DND-41 (cell line): Measurements from ENCODE around the gene PDLIM4.

Experiments used
- ATAC-seq: fragments of 200-7000 bp; cut with Tn5 transposase; 3 replicates; pipeline ENCODE4 v1.9.1; 2021; ENCODE audit warnings: low read depth; ENCODE audit not compliant: insufficient read depth
- DNase-seq: peaks from one replicate; pipeline ENCODE4 v3.0.0-alpha.2; 2020
- H2AFZ ChIP-seq: 2 replicates; pipeline ENCODE4 v1.6.0; 2012; ENCODE audit warnings: low read depth, low read length
- H3K27ac ChIP-seq: 2 replicates; pipeline ENCODE4 v1.5.1; 2012; ENCODE audit warnings: low read length, inconsistent platforms
- H3K27me3 ChIP-seq: fragments of 200-600 bp; sonication (generic); 2 replicates; pipeline ENCODE4 v1.6.0; 2012; ENCODE audit warnings: low read length, mild to moderate bottlenecking, inconsistent platforms; ENCODE audit not compliant: insufficient read depth, poor library complexity
- H3K36me3 ChIP-seq: 2 replicates; pipeline ENCODE4 v1.5.1; 2012; ENCODE audit warnings: low read length, inconsistent platforms; ENCODE audit not compliant: insufficient read depth
- H3K4me1 ChIP-seq: 2 replicates; pipeline ENCODE4 v1.5.1; 2012; ENCODE audit warnings: mild to moderate bottlenecking, low read length; ENCODE audit not compliant: insufficient read depth
- H3K4me2 ChIP-seq: 2 replicates; pipeline ENCODE4 v1.6.0; 2012; ENCODE audit warnings: mild to moderate bottlenecking, moderate library complexity, low read length, inconsistent platforms; ENCODE audit not compliant: insufficient read depth
- H3K4me3 ChIP-seq, 2 experiments: fragments of 200-600 bp in 1 of 2; shearing (Covaris generic) in 1 of 2; 2 replicates each; pipeline ENCODE4 v1.5.1; 2012 to 2016; ENCODE audit warnings: inconsistent platforms in 2 of 2, low read length in 2 of 2, mild to moderate bottlenecking in 2 of 2, low read depth in 1 of 2, moderate library complexity in 1 of 2
- H3K79me2 ChIP-seq: 2 replicates; pipeline ENCODE4 v1.6.0; 2012; ENCODE audit warnings: low read length, inconsistent platforms; ENCODE audit not compliant: insufficient read depth
- H3K9ac ChIP-seq: 2 replicates; pipeline ENCODE4 v1.6.0; 2012; ENCODE audit warnings: low read depth, mild to moderate bottlenecking, inconsistent platforms, low read length, moderate library complexity
- H3K9me3 ChIP-seq: 2 replicates; pipeline ENCODE4 v1.5.1; 2012; ENCODE audit warnings: low read length, moderate library complexity, mild to moderate bottlenecking, inconsistent platforms; ENCODE audit not compliant: insufficient read depth, severe bottlenecking
- H4K20me1 ChIP-seq: 2 replicates; pipeline ENCODE4 v1.6.0; 2012; ENCODE audit warnings: low read length; ENCODE audit not compliant: insufficient read depth
- EZH2 ChIP-seq: IDR thresholded peaks from 3 replicates; pipeline ENCODE4 v1.6.1; 2012; ENCODE audit warnings: borderline replicate concordance, low read depth, mild to moderate bottlenecking, moderate library complexity, low read length, inconsistent platforms; ENCODE audit not compliant: severe bottlenecking
- TF ChIP-seq, protein P1 (sequence below): IDR thresholded peaks from 2 replicates; pipeline ENCODE4 v1.5.1; 2012; ENCODE audit warnings: borderline replicate concordance, low read length, moderate library complexity, mild to moderate bottlenecking; ENCODE audit not compliant: poor library complexity, severe bottlenecking; ENCODE audit errors: extremely low read depth

PDLIM4 gene

DNA sequence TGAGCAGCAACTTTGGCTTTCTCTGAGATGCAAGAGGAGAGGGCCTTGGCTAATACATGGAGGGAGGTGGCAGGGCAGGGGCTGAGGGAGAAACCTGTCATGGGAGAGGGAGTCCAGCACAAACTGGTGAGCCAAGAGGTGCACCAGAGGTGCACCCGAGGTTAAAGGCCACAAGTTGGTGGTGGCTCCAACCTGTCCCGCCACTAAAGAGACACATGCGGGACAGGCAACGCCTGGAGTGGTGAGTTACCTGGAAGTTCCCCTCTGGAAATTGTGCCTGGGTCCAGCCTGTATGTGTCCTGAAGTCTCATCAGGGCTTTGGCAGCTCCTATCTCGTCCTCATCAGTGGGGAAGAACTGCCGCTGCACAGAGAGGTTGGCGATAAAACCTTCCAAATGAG lies 43.8 kb upstream of the PDLIM4 start:
- no peak overlapping the region for H3K4me2 ChIP-seq
- H3K9ac ChIP-seq, result no peak overlapping the region
- H4K20me1 ChIP-seq, result no peaks in the 10 kb centered on the region
- no peak for TF ChIP-seq EZH2
- TF ChIP-seq, protein P1, sequence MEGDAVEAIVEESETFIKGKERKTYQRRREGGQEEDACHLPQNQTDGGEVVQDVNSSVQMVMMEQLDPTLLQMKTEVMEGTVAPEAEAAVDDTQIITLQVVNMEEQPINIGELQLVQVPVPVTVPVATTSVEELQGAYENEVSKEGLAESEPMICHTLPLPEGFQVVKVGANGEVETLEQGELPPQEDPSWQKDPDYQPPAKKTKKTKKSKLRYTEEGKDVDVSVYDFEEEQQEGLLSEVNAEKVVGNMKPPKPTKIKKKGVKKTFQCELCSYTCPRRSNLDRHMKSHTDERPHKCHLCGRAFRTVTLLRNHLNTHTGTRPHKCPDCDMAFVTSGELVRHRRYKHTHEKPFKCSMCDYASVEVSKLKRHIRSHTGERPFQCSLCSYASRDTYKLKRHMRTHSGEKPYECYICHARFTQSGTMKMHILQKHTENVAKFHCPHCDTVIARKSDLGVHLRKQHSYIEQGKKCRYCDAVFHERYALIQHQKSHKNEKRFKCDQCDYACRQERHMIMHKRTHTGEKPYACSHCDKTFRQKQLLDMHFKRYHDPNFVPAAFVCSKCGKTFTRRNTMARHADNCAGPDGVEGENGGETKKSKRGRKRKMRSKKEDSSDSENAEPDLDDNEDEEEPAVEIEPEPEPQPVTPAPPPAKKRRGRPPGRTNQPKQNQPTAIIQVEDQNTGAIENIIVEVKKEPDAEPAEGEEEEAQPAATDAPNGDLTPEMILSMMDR, result no peak
- no peaks in the 10 kb centered on the region for H3K36me3 ChIP-seq
- no peak overlapping the region for H2AFZ ChIP-seq
- H3K4me1 ChIP-seq, result no peaks in the 10 kb centered on the region
- H3K27ac ChIP-seq, result no peak overlapping the region
- H3K79me2 ChIP-seq, result no peaks in the 10 kb centered on the region
- ATAC-seq, result no peak
- H3K4me3 ChIP-seq, result no peak overlapping the region
- H3K27me3 ChIP-seq, result no peaks in the 10 kb centered on the region
- H3K9me3 ChIP-seq, result no peaks in the 10 kb centered on the region
- no peak for DNase-seq

DNA sequence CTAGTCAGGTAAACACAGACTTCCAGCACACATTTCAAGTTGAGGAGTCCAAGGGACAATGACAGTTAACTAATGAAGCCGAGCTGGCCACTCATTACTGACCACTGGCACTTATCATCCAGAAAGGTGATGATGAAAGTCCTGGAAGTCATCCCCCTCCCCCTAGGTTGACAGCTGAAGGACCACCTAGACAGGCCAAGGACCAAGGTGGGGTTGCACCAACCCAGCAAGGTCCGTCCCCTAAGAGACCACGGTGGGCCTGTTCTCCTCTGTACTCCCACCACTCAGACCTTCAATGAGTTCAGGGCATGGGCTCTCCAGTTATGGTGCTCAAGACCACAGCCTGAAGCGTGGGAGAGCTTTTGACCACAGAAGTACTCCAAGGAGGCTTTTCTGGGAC lies 43.0 kb upstream of the PDLIM4 start:
- H3K27ac ChIP-seq, result no peak overlapping the region

DNA sequence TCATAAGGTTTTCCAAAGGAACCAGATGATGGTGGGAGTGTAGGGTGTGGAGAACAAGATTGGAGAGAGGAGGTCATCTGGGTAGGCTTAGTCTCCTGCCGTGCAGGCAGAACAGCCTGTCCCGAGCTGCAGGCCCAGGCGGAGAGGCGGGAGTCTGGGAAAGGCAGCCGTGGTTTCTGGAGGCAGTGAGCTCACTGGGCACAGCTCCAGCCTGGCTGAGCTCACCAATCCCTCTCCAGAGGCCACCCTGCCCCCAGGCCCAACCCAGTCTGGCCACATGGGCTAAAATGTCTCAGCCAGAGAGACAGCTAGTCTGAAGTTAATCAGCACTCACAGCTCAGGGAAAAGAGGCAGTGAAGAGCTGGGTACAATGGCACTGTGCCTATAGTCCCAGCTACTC lies 42.2 kb upstream of the PDLIM4 start:
- no peak for TF ChIP-seq EZH2
- TF ChIP-seq, protein P1, result no peak
- H3K9me3 ChIP-seq, result no peaks in the 10 kb centered on the region
- H4K20me1 ChIP-seq, result no peaks in the 10 kb centered on the region
- ATAC-seq (no peak), DNase-seq (no peak)
- no peak overlapping the region for H3K4me3 ChIP-seq
- no peaks in the 10 kb centered on the region for H3K79me2 ChIP-seq
- no peaks in the 10 kb centered on the region for H3K4me1 ChIP-seq
- peaks cover 4% of the 10 kb centered on the region for H3K27me3 ChIP-seq
- H3K36me3 ChIP-seq, result no peaks in the 10 kb centered on the region
- H3K9ac ChIP-seq, result no peak overlapping the region
- H2AFZ ChIP-seq, result no peak overlapping the region
- no peak overlapping the region for H3K27ac ChIP-seq
- no peak overlapping the region for H3K4me2 ChIP-seq

More for the DNA sequence above, 43.0 kb upstream of the PDLIM4 start:
- TF ChIP-seq, protein P1, result no peak
- TF ChIP-seq EZH2, result no peak
- Histone ChIP-seq H3K4me3 (no peak overlapping the region), H3K27me3 (peaks cover 2% of the 10 kb centered on the region), H3K36me3 (no peaks in the 10 kb centered on the region), H3K79me2 (no peaks in the 10 kb centered on the region), H3K4me1 (no peaks in the 10 kb centered on the region), H3K9me3 (no peaks in the 10 kb centered on the region), H2AFZ (no peak overlapping the region), H3K9ac (no peak overlapping the region), H3K4me2 (no peak overlapping the region), H4K20me1 (no peaks in the 10 kb centered on the region)
- DNase-seq (no peak), ATAC-seq (no peak)

DNA sequence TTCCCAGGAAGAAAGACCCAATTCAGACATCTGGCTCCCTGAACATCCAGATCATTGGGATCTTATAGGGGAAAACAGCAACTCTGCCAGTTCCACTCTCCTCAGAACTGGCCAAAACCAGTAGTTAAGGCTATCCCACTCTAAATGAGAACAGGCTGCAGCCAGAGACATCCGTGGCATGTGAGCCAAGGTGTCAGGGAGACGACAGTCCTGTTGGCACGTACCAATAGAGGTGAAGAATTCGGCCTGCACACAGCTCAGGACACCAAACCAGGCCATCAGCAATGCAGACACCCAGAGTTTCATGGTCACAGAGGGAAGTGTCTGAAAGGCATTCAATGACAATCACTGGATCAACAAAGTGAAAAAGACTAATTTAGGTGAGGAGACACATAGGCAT lies 39.2 kb upstream of the PDLIM4 start:
- Histone ChIP-seq H3K4me1 (no peaks in the 10 kb centered on the region), H4K20me1 (no peaks in the 10 kb centered on the region), H3K27me3 (peaks cover 4% of the 10 kb centered on the region), H3K27ac (no peak overlapping the region), H3K9ac (no peak overlapping the region), H3K36me3 (no peaks in the 10 kb centered on the region), H3K4me2 (no peak overlapping the region), H3K4me3 (no peak overlapping the region), H3K9me3 (no peaks in the 10 kb centered on the region), H2AFZ (no peak overlapping the region), H3K79me2 (no peaks in the 10 kb centered on the region)
- DNase-seq (no peak), ATAC-seq (no peak)
- TF ChIP-seq, protein P1, result no peak
- TF ChIP-seq EZH2, result no peak
